Caco-2 (cell line): ENCODE measurements around the gene ZNF429. TPM values are rescaled to one million over a fixed set of nuclear protein-coding genes. Genes with fewer than 3 reads are reported as not detected.

Source experiments
- BruUV-seq: library from RNA; stranded (reverse); fragments of 400-500 nt; replicated peaks from 2 replicates; lab custom pipeline; 2021; lab: Mats Ljungman, UMichigan
- CTCF ChIA-PET: fragments of 300-600 bp; sonication (Branson Sonifier 250); formaldehyde crosslinking; loops from one replicate; lab custom pipeline; 2022; ENCODE audit warnings: antibody characterized with exemption; lab: Charles Lee
- POLR2A ChIA-PET: fragments of 300-600 bp; sonication (Branson Sonifier 250); formaldehyde crosslinking; loops from one replicate; lab custom pipeline; 2022; ENCODE audit warnings: antibody characterized with exemption; lab: Charles Lee
- DNase-seq, 2 experiments: peaks; one replicate each; pipeline versions ENCODE4 v3.0.0 to v3.0.0-alpha.2; 2020 to 2022
- H3K27me3 ChIP-seq: replicated peaks from 2 replicates; pipeline ENCODE4 v1.6.0; 2011; ENCODE audit warnings: low read length; ENCODE audit not compliant: control insufficient read depth, insufficient read depth
- H3K36me3 ChIP-seq: 2 replicates; pipeline ENCODE4 v1.5.1; 2011; ENCODE audit warnings: low read length; ENCODE audit not compliant: control insufficient read depth, insufficient read depth
- H3K4me1 ChIP-seq: fragments of 250-450 bp; sonication (Bioruptor Pico); 2 replicates; pipeline ENCODE4 v1.5.1; 2020; ENCODE audit warnings: mild to moderate bottlenecking
- H3K4me3 ChIP-seq: 2 replicates; pipeline ENCODE4 v1.5.1; 2011; ENCODE audit warnings: low read depth, mild to moderate bottlenecking, control low read depth, low read length
- H3K9me3 ChIP-seq: fragments of 250-450 bp; sonication (Bioruptor Pico); 2 replicates; pipeline ENCODE4 v1.5.1; 2020; ENCODE audit warnings: mild to moderate bottlenecking, moderate library complexity
- H3K27ac Mint-ChIP-seq: one replicate; pipeline ENCODE4 v1.8.0; 2022; ENCODE audit warnings: mixed read lengths; ENCODE audit not compliant: unreplicated experiment
- H3K27me3 Mint-ChIP-seq: one replicate; pipeline ENCODE4 v1.8.0; 2022; ENCODE audit warnings: mixed read lengths; ENCODE audit not compliant: insufficient read depth, unreplicated experiment
- H3K36me3 Mint-ChIP-seq: one replicate; pipeline ENCODE4 v1.8.0; 2022; ENCODE audit warnings: mild to moderate bottlenecking, mixed read lengths; ENCODE audit not compliant: insufficient read depth, unreplicated experiment
- H3K4me1 Mint-ChIP-seq: one replicate; pipeline ENCODE4 v1.8.0; 2022; ENCODE audit warnings: low read depth, mixed read lengths; ENCODE audit not compliant: unreplicated experiment
- H3K4me3 Mint-ChIP-seq: one replicate; pipeline ENCODE4 v1.8.0; 2022; ENCODE audit warnings: mild to moderate bottlenecking, moderate library complexity, mixed read lengths; ENCODE audit not compliant: unreplicated experiment
- H3K9me3 Mint-ChIP-seq: one replicate; pipeline ENCODE4 v1.8.0; 2022; ENCODE audit warnings: mixed read lengths; ENCODE audit not compliant: unreplicated experiment
- intact Hi-C: fragments of 100-400 bp; cut with micrococcal nuclease; formaldehyde crosslinking; loops from one replicate; pipeline ENCODE4 v1.10.0; 2022; ENCODE audit not compliant: unreplicated experiment
- total RNA-seq: library from RNA; stranded (reverse); gene quantifications from 2 replicates; pipeline ENCODE4 v1.2.3, GENCODE V29; 2022
- TF ChIP-seq, protein P1 (sequence below), 2 experiments: fragments of 200-600 bp in 1 of 2; IDR thresholded peaks; 1 replicate in 1 of 2; 2 replicates in 1 of 2; pipeline versions ENCODE4 v1.5.1 to v1.8.0; 2011 to 2022; ENCODE audit warnings: antibody characterized with exemption in 1 of 2, control low read depth in 1 of 2, inconsistent platforms in 1 of 2, low read depth in 1 of 2, low read length in 1 of 2, mild to moderate bottlenecking in 1 of 2, moderate library complexity in 1 of 2; ENCODE audit not compliant: insufficient read depth in 1 of 2, severe bottlenecking in 1 of 2, unreplicated experiment in 1 of 2

The ZNF429 gene
- total RNA-seq, 1 experiment from 2014 or later, result 0.29 TPM

DNA sequence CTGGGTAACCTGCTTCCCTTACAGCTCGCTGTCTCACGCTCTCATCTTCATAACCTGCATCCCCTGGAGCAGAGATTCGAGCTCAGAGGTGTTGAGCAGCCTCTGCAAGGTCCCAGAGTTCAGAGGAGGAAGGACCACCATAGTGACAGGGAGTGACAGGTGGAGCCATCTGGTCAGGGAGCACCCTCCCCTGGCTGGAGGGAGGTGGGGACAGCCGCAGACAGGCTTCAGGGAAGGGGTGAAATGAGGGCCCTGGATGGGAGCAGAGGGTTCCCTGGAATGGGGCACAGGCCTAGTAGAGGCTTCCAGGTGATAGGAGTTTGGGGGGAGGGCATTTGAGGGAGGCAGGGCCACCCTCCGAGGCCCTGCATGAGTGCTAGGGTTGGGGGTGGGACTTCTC is 82.1 kb downstream of the ZNF429 start:
- ChIA-PET POLR2A (no interaction called here), CTCF (no interaction called here)
- Mint-ChIP-seq H3K4me1 (no peaks in the 10 kb centered on the region), H3K36me3 (no peaks in the 10 kb centered on the region), H3K27me3 (no peaks in the 10 kb centered on the region), H3K9me3 (peaks cover 12% of the 10 kb centered on the region), H3K27ac (no peak overlapping the region), H3K4me3 (no peak overlapping the region)
- intact Hi-C loops, result no loop called here
- no peaks in the 10 kb centered on the region for H3K27me3 ChIP-seq
- no peaks in the 10 kb centered on the region for H3K9me3 ChIP-seq
- DNase-seq, result no peak
- no peaks in the 10 kb centered on the region for H3K36me3 ChIP-seq
- H3K4me1 ChIP-seq, result no peaks in the 10 kb centered on the region
- H3K4me3 ChIP-seq, result no peak overlapping the region
- TF ChIP-seq, protein P1, sequence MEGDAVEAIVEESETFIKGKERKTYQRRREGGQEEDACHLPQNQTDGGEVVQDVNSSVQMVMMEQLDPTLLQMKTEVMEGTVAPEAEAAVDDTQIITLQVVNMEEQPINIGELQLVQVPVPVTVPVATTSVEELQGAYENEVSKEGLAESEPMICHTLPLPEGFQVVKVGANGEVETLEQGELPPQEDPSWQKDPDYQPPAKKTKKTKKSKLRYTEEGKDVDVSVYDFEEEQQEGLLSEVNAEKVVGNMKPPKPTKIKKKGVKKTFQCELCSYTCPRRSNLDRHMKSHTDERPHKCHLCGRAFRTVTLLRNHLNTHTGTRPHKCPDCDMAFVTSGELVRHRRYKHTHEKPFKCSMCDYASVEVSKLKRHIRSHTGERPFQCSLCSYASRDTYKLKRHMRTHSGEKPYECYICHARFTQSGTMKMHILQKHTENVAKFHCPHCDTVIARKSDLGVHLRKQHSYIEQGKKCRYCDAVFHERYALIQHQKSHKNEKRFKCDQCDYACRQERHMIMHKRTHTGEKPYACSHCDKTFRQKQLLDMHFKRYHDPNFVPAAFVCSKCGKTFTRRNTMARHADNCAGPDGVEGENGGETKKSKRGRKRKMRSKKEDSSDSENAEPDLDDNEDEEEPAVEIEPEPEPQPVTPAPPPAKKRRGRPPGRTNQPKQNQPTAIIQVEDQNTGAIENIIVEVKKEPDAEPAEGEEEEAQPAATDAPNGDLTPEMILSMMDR (IDR thresholded peaks at IDR 0.05; ENCODE audit: insufficient read depth in 1 of 2, low read depth in 1 of 2, low read length in 1 of 2, severe bottlenecking in 1 of 2, unreplicated experiment in 1 of 2), result no peak
- BruUV-seq, result no TSS peak

DNA sequence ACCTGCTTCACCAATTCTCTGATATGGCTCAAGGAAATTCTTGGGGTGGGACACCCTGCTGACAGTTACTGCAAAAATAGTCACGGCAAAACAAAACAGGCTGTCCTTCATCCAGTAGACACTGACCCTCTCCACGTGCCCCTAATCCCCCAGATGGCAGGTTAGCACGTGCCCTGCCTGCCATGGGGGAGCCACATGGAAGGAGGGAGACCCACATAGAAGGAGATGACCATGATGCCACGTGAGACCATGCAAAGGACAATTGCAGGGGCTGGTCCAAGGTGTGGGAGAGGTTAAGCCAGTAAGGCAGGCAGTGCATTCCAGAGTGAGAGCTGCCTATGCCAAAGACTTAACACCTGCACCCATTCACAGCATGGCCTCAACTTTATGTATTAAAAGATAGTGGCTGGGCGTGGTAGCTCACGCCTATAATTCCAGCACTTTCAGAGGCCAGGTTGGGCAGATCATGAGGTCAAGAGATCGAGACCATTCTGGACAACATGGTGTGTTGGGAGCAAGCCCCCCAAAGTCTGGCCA is 82.7 kb downstream of the ZNF429 start:
- intact Hi-C loops, result no loop called here
- H3K27ac Mint-ChIP-seq, result no peak overlapping the region
- H3K9me3 Mint-ChIP-seq, result peaks cover 12% of the 10 kb centered on the region
- no peaks in the 10 kb centered on the region for H3K36me3 Mint-ChIP-seq
- TF ChIP-seq, protein P1 (IDR thresholded peaks at IDR 0.05; ENCODE audit: insufficient read depth in 1 of 2, low read depth in 1 of 2, low read length in 1 of 2, severe bottlenecking in 1 of 2, unreplicated experiment in 1 of 2), result no peak
- H3K9me3 ChIP-seq, result no peaks in the 10 kb centered on the region
- no peaks in the 10 kb centered on the region for H3K4me1 Mint-ChIP-seq
- no peak overlapping the region for H3K4me3 ChIP-seq
- H3K4me1 ChIP-seq, result no peaks in the 10 kb centered on the region
- DNase-seq, result no peak
- H3K27me3 Mint-ChIP-seq, result no peaks in the 10 kb centered on the region
- POLR2A ChIA-PET, result no interaction called here
- CTCF ChIA-PET, result no interaction called here
- no peaks in the 10 kb centered on the region for H3K27me3 ChIP-seq
- no TSS peak for BruUV-seq
- no peaks in the 10 kb centered on the region for H3K36me3 ChIP-seq
- H3K4me3 Mint-ChIP-seq, result no peak overlapping the region

DNA sequence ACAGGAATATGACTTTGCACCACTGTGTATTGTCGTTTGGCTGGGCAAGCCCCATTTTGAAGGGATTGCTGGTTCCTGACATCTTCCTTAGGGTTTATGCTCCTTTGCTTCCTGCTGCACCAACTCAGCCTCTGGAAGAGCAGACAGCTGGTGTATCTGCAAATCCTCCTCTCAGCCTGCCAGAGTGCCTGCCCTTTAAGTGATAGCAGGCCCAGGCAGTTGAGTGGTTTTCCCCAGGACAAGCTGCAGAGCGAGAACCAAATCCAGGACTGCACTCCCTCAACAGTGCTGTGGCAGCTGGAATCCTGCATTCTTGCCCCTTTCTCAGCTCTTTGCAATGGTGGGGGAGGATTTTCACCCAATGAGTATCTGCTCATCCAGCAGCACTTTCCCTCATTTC is 85.5 kb downstream of the ZNF429 start:
- H3K36me3 Mint-ChIP-seq, result no peaks in the 10 kb centered on the region
- no peak overlapping the region for H3K4me3 ChIP-seq

More for the DNA sequence above, 85.5 kb downstream of the ZNF429 start:
- Mint-ChIP-seq H3K9me3 (peaks cover 12% of the 10 kb centered on the region), H3K4me1 (no peaks in the 10 kb centered on the region), H3K27ac (no peak overlapping the region), H3K4me3 (no peak overlapping the region), H3K27me3 (no peaks in the 10 kb centered on the region)
- BruUV-seq, result no TSS peak
- Histone ChIP-seq H3K36me3 (no peaks in the 10 kb centered on the region), H3K9me3 (no peaks in the 10 kb centered on the region), H3K4me1 (no peaks in the 10 kb centered on the region), H3K27me3 (no peaks in the 10 kb centered on the region)
- intact Hi-C loops, result no loop called here
- no peak for DNase-seq
- TF ChIP-seq, protein P1 (IDR thresholded peaks at IDR 0.05; ENCODE audit: insufficient read depth in 1 of 2, low read depth in 1 of 2, low read length in 1 of 2, severe bottlenecking in 1 of 2, unreplicated experiment in 1 of 2), result no peak
- ChIA-PET CTCF (no interaction called here), POLR2A (no interaction called here)
